GM23338 (cell line): ENCODE results near the gene SLC25A47.

Experiments used
- CTCF ChIP-seq, 2 experiments: fragments of 200-600 bp in 1 of 2; sonication (generic) in 1 of 2; conservative IDR thresholded peaks; 2 replicates each; pipeline versions ENCODE4 v1.5.1 to v1.6.1; 2016 to 2017; ENCODE audit warnings: antibody characterized with exemption in 2 of 2, low read depth in 2 of 2, mild to moderate bottlenecking in 2 of 2, moderate library complexity in 1 of 2
- EZH2 ChIP-seq: fragments of 200-600 bp; sonication (generic); IDR thresholded peaks from one replicate; pipeline ENCODE4 v1.8.0; 2017; ENCODE audit warnings: antibody characterized with exemption, mild to moderate bottlenecking, low read depth; ENCODE audit not compliant: unreplicated experiment
- POLR2AphosphoS5 ChIP-seq: IDR thresholded peaks from 2 replicates; pipeline ENCODE4 v1.6.1; 2016; ENCODE audit warnings: antibody characterized with exemption, low read depth
- REST ChIP-seq: IDR thresholded peaks from one replicate; pipeline ENCODE4 v1.6.1; 2018; ENCODE audit warnings: antibody characterized with exemption; ENCODE audit not compliant: unreplicated experiment
- TF ChIP-seq, protein P1 (sequence below): IDR thresholded peaks from 2 replicates; pipeline ENCODE4 v1.6.1; 2016; ENCODE audit warnings: antibody characterized with exemption

DNA sequence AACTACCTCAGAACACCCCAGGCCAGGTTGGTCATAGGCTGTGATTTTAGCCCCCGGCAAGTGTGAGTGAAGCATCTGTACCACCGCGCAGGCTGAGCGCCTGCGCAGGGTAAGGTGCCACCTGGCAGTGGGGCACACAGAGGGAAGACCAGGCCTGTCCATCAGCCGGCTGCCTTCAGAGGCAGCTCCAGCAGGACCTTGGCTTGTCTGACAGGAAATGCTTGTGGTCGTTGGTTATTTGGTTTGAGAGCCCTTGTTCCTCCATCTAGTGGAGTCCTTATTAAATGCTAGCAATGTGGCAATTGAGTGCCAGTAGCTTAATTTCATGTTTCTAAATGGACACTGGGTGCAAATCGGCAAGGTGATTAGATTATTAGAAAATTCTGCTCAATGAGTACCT is 44.4 kb upstream of the SLC25A47 start:
- TF ChIP-seq EZH2 (no peak), CTCF (conservative IDR thresholded peaks at IDR 0.05; ENCODE audit: low read depth in 2 of 2) (no peak), REST (no peak), POLR2AphosphoS5 (no peak)
- TF ChIP-seq, protein P1, sequence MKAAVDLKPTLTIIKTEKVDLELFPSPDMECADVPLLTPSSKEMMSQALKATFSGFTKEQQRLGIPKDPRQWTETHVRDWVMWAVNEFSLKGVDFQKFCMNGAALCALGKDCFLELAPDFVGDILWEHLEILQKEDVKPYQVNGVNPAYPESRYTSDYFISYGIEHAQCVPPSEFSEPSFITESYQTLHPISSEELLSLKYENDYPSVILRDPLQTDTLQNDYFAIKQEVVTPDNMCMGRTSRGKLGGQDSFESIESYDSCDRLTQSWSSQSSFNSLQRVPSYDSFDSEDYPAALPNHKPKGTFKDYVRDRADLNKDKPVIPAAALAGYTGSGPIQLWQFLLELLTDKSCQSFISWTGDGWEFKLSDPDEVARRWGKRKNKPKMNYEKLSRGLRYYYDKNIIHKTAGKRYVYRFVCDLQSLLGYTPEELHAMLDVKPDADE, result no peak
